ENCODE results near the gene ADAM30.
A peak's percentile ranks its signal among the peaks of the same experiment; 100 is the strongest.

Gene ADAM30

GRCh38 chr1:119906927-119907652, 10.8 kb upstream of the ADAM30 start:
- no peak for DNase-seq

DNA sequence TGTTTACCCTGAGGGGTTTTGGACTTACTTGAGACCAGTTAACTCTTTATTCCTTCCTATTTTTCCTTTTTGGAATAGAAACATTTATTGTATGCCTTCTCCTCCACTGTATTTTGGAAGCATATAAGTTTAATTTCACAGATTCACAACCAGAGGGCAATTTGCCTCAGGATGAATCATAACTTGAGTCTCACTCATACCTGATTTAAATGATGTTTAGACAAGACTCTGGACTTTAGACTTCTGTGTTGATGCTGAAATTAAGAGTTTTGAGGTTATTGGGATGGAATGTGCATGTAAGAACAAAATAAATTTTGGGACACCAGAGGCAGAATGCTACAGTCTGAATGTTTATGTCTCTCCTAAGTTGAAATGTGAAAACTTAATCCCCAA, 7.1 kb upstream of the ADAM30 start:
- DNase-seq: no peak

DNA sequence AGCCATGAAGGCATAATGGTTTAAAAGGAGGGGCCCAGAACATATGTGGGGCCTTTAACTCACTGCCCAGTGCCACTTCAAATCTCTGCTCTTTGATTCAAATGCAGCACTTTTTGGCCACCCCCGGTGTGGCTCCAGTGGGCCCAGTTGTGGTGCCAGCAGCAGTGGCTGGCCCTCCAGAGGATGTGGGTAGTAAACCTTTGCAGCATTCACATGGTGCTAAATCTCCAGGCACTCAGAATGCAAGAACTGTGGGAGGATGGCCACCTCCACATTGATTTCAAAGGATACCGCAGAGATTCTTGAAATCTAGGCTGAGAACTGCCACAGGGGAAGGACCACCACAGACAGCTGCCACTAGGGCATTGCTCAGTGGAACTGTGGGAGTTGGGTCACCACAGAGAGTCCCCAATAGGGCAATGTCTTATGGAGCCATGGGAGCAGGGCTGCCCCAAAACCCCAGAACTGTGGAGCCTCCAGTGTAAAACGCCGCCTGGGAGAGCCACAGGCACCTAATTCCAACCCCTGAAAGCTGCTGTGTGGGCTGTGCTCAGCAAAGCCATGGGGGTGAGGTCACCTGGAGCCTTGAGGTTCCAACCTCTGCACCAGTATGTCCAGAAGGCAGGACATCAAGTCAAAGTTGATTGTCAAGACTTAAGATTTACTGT, 6.6 kb upstream of the ADAM30 start:
- DNase-seq: no peak

- DNase-seq: no peak
Observed at GRCh38 chr1:119898981-119899720, 2.8 kb upstream of the ADAM30 start.

DNA sequence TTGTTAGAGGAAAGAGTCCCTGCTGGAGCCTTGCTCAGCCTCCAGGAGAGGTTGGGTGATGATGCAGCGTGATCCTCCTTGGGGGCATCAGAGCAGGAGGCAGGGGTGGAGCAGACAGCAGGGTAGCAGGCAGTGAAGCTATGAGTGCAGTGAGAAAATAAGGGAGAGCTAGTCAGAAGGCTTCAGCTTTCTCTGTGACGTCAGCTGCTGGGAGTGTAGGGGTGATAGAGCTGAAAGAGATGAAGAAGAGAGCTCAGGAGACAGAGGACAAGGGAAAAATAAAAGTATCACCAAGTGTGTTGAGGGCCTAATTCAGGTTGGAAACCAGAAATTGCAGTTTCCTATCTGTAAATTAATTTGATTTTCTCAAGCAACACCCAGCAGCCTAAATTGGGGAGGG, 2.2 kb upstream of the ADAM30 start:
- no peak for DNase-seq

DNA sequence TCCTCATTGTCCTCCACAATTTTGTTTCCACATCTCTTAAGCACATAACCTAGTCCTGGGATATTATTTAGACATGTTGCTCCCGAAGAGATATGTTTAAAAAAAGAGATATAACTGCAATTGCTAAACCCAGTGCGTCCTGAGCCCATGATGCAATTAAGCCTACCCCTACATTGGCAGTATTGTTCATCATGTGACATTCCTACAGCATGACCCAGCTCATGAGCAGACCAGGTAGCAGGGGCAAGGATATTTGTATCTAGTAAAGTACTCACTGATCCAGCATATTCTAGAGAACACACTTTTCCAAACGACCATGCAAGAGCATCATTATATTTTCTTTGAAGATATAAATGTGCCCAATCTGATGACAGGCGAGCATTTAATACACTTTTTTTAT, 1.2 kb downstream of the ADAM30 start:
- DNase-seq: no peak

DNA sequence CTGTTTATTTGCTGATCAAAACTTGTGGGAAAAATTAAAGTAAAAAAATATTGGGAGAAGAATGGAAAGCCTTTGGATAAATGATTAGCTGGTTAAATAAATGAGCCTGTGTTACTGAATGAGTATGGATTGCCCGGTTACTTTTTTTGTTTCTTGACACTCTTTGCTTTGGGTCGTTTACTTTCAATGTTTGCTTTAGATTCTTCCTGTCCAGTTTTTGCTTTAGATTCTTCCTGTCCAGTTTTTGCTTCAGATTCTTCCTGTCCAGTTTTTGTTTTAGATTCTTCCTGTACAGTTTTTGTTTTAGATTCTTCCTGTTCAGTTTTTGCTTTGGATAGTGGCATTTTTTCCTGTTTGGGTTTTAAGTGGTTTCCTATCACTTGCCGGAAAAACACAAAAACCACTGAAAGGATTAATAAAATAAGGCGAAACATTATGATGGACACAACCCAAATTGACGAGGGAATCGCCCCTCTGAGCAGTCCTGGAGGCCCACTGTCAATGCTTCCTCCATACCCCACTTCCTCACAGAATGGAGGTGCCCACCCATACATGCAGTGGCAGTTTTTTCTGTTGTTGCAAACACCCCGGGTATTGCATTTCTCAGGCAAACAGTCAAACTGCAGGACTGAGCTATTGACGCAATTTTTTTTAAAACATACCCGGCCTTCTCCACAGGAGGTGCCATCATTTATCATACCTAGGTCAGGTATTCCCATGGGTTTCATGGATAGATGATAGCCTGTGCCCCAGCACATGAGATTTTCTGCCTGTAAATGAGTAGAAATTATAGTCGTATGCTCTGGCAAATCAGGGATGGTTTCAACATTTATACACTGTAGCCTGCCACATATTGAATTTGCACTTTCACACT, 2.3 kb downstream of the ADAM30 start:
- peak; percentile 9 for DNase-seq

DNA sequence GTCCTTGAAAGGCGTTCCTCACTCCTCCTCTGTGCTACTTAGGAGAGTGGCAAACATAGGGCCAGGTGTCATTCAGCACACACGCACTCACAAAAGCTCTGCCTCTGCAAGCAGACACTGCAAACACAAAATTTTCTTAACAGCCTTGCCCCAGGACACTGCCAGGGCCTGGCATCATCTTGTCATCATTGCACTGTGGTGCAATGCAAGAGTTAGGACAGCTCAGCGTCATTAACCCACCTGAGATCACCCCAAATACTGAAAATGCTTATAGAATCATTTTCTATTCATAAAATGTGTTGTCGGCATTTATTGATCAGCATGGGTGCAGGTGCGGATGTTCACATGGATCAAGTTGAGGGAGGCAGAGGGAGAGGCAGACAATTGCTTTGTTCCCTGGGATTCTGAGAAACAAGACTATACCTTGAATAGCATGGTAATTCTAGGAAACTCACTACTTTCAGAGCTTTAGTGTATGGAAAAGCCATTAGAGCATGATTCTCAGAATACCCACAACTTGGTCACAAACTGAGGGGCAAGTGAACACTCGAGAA, 3.0 kb downstream of the ADAM30 start:
- DNase-seq: no peak

DNA sequence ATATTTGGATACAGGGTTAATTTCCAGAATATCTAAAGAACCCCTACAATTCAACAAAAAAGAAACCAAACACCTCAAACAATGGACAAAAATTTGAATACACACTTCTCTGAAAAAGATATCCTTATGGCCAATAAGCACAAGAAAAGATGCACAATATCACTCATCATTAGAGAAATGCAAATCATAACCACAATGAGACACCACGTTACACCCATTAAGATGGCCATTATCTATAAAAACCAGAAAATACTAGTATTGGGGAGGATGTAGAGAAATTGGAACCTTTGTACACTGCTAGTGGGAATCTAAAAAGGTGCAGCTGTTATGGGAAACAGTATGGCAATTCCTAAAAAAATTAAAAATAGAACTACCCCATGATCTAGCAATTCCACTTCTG, 4.9 kb downstream of the ADAM30 start:
- DNase-seq: no peak

DNA sequence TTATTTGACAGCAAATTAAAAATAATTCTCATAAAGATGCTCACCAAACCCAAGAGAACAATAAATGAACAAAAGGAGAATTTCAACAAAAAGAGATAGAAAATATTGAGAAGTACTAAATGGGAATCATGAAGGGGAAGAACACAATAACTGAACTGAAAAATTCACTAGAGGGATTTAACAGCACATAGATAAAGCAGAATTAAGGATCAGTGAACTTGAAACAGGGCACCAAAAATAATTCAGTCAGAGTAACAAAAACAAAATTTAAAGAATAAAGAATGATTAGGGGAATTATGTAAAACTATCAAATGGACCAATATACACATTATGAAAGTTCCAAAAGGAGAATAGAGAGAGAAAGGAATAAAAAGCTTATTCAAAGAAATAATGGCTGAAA, 7.8 kb downstream of the ADAM30 start:
- no peak for DNase-seq

- DNase-seq: no peak
Observed at GRCh38 chr1:119887427-119887826, 8.9 kb downstream of the ADAM30 start.

DNA sequence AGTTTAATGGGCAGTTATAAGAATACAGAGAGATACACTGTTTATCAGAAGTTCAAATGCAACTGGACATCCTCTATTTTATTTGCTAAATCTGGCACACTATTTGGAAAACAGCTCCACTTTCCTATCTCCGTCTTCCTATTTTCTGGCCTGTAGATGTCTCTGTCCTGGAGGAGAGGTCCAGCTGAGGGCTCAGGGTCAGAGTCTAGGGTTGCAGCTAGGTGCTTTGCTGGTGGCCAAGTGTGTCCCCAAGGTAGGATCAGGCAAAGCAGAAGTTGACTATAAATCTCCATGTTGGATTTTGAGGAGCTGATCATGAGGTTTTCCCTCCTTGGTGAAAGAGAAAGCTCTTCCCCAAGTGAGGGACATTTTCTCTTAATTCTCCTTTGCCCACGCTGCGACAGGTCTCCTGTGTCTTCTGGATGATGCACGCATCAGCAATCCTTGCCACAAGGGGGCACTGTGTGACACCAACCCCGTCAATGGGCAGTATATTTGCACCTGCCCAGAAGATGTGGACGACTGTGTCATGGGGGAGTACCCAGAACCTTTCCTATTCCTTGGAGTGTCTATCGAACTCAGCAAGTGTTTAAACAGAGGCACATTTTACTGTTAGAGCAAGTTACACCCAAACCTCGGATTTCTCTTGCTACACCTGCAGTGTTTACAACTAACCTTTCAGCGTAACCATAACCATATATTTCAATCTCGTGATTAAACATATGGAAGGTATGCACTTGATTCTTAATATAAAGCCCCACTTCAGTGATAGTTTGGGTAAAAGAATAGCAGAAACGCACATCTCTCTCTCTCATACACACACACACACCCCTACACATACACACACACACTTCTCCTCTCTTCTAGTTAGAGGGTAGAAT, 10.2 kb downstream of the ADAM30 start:
- DNase-seq: no peak

DNA sequence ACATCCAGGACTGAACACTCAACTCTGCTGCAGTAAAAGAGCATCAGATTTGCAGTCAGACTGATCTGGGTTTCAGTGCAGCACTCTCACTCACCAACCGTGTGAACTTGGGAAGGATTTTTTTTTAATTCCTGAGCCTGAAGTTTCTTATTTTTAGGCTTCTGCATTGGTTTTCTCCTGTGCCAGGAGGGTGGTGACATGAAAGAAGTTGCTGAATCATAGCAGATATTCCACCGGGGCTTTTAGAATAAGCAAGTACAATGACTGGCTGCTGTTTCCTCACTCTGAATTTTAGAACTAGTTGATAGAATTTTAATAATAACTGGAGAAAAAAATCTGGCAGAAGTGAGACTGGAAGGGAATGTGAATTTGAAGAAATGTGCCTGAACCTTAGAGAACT, 11.6 kb downstream of the ADAM30 start:
- no peak for DNase-seq

DNA sequence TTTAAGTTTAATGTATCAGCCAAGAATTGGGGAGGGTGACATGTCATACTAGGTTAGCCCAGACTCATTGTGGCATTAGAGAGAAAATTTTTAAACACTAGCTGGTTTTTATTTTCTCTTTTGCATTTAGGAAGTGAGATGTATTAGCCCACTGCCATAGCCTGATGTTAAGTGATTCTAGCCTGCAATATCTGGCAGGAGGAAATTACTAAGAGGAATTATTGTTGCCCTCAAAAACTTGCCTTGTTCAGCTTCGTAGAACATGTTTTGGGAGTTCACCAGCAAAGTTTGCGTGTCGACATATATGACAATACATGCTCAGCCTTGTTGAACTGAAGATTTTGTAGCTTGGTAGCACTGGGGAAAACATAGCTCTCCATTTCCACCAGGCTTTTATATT, 12.5 kb downstream of the ADAM30 start:
- no peak for DNase-seq

DNA sequence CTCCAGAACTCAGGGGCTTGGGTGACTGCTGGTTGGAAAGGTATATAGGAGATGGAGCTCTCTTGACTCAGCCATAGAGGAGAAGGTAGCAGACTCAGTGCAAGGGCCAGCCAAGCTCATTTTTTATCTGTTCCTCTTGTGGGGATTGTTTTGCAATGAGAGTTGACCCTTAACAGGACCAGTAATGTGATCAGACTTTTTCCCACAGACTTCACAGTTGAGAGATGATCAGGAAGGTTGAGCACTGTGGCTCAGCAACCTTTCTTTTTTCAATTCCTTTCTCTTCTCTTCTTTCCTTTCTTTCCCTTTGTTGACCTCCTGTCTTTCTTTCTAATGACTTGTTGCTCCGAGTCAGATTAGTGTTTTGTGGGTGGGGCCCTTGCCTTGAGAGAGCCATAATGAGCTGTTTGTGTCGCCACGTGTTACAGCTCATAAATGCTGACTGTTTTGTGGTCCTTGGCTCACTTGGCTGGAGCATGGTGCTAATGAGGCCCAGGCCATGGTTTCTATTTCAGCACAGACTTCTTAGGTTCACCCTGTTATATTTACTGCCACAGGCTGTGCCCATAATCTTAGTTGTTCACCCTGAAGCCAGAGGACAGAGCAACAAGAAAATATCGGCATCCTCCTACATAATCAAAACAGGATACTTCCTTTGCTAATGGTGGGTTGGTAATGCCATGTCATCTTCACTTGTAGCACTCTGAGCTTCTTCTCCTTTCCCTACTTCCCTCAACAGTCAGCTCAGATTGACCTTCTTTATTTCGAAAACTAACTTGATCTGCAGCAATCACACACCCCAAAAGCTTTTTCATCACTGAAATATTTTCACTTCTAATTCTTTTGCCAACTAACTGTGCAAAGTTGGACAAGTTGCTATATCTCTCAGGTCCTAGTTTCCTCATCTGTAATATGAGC, 13.9 kb downstream of the ADAM30 start:
- DNase-seq: no peak

DNA sequence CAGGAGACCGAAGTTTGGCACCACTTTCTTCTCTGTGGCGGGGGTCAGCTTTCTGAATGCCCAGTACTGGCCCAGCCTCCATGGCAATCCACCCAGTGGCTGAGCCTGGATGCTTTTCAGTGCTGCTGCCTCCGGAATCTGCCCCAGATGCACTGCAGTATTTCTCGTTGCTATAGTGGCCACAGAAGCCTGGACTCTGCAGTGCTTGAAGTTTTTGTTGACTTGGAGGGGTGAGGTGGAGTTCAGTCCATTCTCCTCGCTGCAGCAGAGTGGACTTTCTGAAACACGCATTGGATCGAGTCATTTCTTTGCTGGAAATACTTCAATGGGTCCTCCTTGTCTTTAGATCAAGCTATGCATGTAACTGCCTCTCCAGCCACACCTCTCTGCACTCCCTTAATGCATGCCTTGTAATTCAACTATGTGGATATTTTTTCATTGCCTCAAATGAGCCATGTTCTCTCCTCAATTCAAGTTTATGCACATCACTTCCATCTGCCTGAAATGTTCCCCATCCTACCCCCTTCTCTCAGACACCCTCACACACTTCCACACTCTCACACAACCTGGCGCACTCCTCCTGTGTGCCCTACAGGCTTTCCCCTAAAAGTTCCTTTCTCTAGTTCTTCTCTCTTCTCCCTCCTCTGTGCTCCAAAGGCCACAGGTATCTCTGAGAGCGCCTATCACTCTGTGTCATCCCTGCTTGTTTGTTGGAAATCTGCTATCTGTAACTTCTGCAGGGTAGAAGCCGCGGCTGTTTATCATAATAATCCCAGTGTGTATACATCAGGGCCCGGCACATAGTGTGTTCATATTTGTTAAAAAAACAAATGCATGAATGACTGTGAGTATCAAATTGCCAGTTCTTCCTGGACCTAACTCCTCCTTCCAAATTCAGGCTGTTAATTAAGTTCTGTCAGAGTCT, 16.5 kb downstream of the ADAM30 start:
- DNase-seq: no peak

DNA sequence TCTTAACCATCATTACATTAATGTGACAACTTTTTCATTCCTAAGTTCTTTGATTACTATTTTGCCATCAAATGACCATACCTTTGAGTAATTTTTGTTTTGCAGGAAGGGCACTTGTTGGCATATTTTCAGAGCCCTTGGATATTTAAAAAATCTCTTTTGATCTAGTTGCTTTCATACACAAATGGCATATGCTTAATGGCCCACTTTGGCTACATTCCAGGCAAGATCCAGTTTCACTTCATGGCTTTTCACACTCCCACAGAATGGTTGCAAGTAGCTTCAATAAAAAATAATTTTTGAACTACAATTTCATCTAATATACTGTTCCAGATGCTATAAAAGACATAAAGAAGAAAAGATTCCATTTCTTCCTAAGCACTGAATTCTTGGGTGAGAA, 18.1 kb downstream of the ADAM30 start:
- peak; percentile 82 for DNase-seq

GRCh38 chr1:119874186-119874585, 22.1 kb downstream of the ADAM30 start:
- no peak for DNase-seq
